ENCODE results near the gene GNL1. TPM values are rescaled to one million over a fixed set of nuclear protein-coding genes. Genes with fewer than 3 reads are reported as not detected.

Gene GNL1
- total and polyA plus RNA-seq, 4 donors, result 10.1 to 18.2 (median 13.2) TPM

DNA sequence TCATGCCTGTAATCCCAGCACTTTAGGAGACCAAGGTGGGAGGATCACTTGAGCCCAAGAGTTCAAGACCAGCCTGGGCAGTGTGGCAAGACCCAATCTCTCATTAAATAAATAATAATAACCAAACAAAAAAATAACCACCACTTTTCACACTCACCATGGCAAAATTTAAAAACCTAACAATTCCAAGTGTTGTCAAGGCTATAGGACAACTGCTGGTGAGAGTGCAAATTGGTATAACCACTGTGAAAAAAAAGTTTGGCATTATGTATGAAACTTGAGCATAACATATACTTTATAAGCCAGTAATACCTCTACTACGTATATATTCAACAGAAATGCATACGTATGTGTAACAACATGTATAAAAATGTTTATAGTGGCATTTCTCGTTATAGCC lies 4.6 kb upstream of the GNL1 start:
- TF ChIP-seq TAF1 (conservative IDR thresholded peaks at IDR 0.05) (no peak), HNF4A (conservative IDR thresholded peaks at IDR 0.05) (no peak), EGR1 (IDR thresholded peaks at IDR 0.05; ENCODE audit: low read depth in 2 of 2) (no peak), JUND (IDR thresholded peaks at IDR 0.05) (no peak), NR2F2 (IDR thresholded peaks at IDR 0.05) (no peak), GABPA (IDR thresholded peaks at IDR 0.05 in 1 of 2, conservative IDR thresholded peaks at IDR 0.05 in 1 of 2) (no peak)
- TF ChIP-seq, protein P1, sequence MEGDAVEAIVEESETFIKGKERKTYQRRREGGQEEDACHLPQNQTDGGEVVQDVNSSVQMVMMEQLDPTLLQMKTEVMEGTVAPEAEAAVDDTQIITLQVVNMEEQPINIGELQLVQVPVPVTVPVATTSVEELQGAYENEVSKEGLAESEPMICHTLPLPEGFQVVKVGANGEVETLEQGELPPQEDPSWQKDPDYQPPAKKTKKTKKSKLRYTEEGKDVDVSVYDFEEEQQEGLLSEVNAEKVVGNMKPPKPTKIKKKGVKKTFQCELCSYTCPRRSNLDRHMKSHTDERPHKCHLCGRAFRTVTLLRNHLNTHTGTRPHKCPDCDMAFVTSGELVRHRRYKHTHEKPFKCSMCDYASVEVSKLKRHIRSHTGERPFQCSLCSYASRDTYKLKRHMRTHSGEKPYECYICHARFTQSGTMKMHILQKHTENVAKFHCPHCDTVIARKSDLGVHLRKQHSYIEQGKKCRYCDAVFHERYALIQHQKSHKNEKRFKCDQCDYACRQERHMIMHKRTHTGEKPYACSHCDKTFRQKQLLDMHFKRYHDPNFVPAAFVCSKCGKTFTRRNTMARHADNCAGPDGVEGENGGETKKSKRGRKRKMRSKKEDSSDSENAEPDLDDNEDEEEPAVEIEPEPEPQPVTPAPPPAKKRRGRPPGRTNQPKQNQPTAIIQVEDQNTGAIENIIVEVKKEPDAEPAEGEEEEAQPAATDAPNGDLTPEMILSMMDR (IDR thresholded peaks at IDR 0.05; ENCODE audit: low read depth, low read length, missing input control), result no peak
- 99% methylated on average over 3 of the region's 3 CpGs for whole genome bisulfite sequencing
- peaks cover 7 to 55% (median 42%) of the 10 kb centered on the region in 4 donors for H3K4me1 ChIP-seq (ENCODE audit: control insufficient read depth in 4 of 4, insufficient read depth in 4 of 4, low read length in 3 of 4)
- DNase-seq (ENCODE audit: low spot score), result no peak
- no peak overlapping the region for H3K9ac ChIP-seq (ENCODE audit: low read depth in 1 of 2, low read length in 2 of 2)
- H3K36me3 ChIP-seq (ENCODE audit: control insufficient read depth in 4 of 4, insufficient read depth in 3 of 4, low read depth in 1 of 4, low read length in 3 of 4), result peaks cover 0 to 11% (median 4%) of the 10 kb centered on the region in 4 donors
- H3K27me3 ChIP-seq (ENCODE audit: control insufficient read depth in 4 of 4, insufficient read depth in 4 of 4, low read length in 3 of 4), result no peaks in the 10 kb centered on the region
- H3K27ac ChIP-seq (ENCODE audit: low read depth in 1 of 2, low read length in 2 of 2), result no peak overlapping the region
- H3K9me3 ChIP-seq (ENCODE audit: control insufficient read depth in 4 of 4, low read length in 3 of 4), result no peaks in the 10 kb centered on the region
- H3K4me3 ChIP-seq (ENCODE audit: low read depth in 1 of 3, low read length in 3 of 3), result no peak overlapping the region

DNA sequence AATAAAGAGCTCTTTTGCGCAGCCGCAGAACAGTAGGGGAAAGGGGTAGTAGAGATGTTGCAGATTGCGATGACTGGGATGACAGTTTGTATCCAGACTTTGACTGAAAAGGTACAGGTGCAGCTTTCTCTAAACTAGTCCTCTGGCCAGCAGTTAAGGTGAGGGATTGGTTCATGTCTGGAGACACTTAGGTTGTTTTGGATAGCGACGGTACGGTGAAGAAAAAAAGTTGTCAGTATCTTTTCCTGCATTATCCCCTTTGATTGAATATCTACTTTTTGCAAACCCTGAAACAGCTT lies 1.3 kb upstream of the GNL1 start:
- Histone ChIP-seq H3K9me3 (ENCODE audit: control insufficient read depth in 4 of 4, low read length in 3 of 4) (no peaks in the 10 kb centered on the region), H3K4me3 (ENCODE audit: low read depth in 1 of 3, low read length in 3 of 3) (peak overlapping the region; percentile 85 to 98 (median 85)), H3K9ac (ENCODE audit: low read depth in 1 of 2, low read length in 2 of 2) (peak overlapping the region; percentile 71 to 85), H3K4me1 (ENCODE audit: control insufficient read depth in 4 of 4, insufficient read depth in 4 of 4, low read length in 3 of 4) (peaks cover 8 to 41% (median 28%) of the 10 kb centered on the region in 4 donors), H3K27me3 (ENCODE audit: control insufficient read depth in 4 of 4, insufficient read depth in 4 of 4, low read length in 3 of 4) (no peaks in the 10 kb centered on the region), H3K27ac (ENCODE audit: low read depth in 1 of 2, low read length in 2 of 2) (peak overlapping the region; percentile 99), H3K36me3 (ENCODE audit: control insufficient read depth in 4 of 4, insufficient read depth in 3 of 4, low read depth in 1 of 4, low read length in 3 of 4) (peaks cover 0 to 16% (median 10%) of the 10 kb centered on the region in 4 donors)
- no peak for DNase-seq (ENCODE audit: low spot score)
- TF ChIP-seq RAD21 (IDR thresholded peaks at IDR 0.05), result no peak
- peak in 1 of 2 donors; percentile 14 for TF ChIP-seq EGR1 (IDR thresholded peaks at IDR 0.05; ENCODE audit: low read depth in 2 of 2)
- TF ChIP-seq, protein P2, sequence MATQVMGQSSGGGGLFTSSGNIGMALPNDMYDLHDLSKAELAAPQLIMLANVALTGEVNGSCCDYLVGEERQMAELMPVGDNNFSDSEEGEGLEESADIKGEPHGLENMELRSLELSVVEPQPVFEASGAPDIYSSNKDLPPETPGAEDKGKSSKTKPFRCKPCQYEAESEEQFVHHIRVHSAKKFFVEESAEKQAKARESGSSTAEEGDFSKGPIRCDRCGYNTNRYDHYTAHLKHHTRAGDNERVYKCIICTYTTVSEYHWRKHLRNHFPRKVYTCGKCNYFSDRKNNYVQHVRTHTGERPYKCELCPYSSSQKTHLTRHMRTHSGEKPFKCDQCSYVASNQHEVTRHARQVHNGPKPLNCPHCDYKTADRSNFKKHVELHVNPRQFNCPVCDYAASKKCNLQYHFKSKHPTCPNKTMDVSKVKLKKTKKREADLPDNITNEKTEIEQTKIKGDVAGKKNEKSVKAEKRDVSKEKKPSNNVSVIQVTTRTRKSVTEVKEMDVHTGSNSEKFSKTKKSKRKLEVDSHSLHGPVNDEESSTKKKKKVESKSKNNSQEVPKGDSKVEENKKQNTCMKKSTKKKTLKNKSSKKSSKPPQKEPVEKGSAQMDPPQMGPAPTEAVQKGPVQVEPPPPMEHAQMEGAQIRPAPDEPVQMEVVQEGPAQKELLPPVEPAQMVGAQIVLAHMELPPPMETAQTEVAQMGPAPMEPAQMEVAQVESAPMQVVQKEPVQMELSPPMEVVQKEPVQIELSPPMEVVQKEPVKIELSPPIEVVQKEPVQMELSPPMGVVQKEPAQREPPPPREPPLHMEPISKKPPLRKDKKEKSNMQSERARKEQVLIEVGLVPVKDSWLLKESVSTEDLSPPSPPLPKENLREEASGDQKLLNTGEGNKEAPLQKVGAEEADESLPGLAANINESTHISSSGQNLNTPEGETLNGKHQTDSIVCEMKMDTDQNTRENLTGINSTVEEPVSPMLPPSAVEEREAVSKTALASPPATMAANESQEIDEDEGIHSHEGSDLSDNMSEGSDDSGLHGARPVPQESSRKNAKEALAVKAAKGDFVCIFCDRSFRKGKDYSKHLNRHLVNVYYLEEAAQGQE (IDR thresholded peaks at IDR 0.05), result no peak
- 10% methylated on average over 6 of the region's 6 CpGs for WGBS

DNA sequence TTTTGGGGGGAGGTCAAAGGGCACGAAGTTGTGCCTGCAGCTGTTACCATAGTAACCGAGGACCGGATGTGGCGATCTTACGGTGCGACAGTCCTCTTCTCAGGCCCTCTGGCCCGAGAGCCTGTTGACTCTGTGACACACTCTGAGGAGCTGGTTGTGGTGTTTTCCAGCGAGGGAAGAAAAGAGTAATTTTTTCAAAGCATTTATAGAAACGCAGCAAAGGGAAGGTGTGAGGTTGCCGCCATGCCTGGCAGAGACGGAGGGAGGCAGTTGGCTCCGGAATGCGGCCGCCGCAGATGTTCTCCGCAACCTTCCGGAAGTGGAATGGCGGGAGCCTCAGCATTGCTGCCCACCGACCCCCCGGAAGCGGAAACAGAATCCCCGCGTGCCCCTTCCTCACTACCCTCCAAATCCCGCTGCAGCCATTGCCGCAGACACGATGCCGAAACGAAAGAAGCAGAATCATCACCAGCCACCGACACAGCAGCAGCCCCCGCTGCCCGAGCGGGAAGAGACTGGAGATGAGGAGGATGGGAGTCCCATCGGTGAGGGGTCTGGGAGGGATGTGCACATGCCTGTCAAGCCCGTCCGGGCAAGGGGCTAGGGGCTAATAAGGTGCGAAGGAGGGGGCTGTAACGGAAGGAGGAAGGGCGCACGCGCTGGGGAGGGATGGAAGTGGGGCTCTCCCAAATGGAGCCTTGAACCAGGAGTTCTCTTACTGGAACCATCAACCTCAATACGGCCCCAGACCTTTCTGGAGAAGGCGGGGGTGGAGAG lies 805 bp upstream of the GNL1 start, which contains the start of gene PRR3:
TSS of gene PRR3 (plus strand) at position 390 of the 777 bp plus-strand sequence. CDS start at position 440, 50 bp downstream.
- Histone ChIP-seq H3K9me3 (ENCODE audit: control insufficient read depth in 4 of 4, low read length in 3 of 4) (no peaks in the 10 kb centered on the region), H3K4me3 (ENCODE audit: low read depth in 1 of 3, low read length in 3 of 3) (peak within 1 kb of the TSS; percentile 85 to 98 (median 85)), H3K36me3 (ENCODE audit: control insufficient read depth in 4 of 4, insufficient read depth in 3 of 4, low read depth in 1 of 4, low read length in 3 of 4) (peaks cover 0 to 19% (median 8%) of the 10 kb centered on the region in 4 donors), H3K4me1 (ENCODE audit: control insufficient read depth in 4 of 4, insufficient read depth in 4 of 4, low read length in 3 of 4) (peaks cover 4 to 36% (median 22%) of the 10 kb centered on the region in 4 donors), H3K9ac (ENCODE audit: low read depth in 1 of 2, low read length in 2 of 2) (peak within 1 kb of the TSS; percentile 71 to 85), H3K27ac (ENCODE audit: low read depth in 1 of 2, low read length in 2 of 2) (peak within 1 kb of the TSS; percentile 99), H3K27me3 (ENCODE audit: control insufficient read depth in 4 of 4, insufficient read depth in 4 of 4, low read length in 3 of 4) (no peaks in the 10 kb centered on the region)
- under 1% methylated on average over 42 of the region's 42 CpGs for WGBS
- peak; percentile 85 for DNase-seq (ENCODE audit: low spot score)
- TF ChIP-seq EGR1 (IDR thresholded peaks at IDR 0.05; ENCODE audit: low read depth in 2 of 2) (peak; percentile 19 to 68), FOXA1 (IDR thresholded peaks at IDR 0.05) (no peak), YY1 (IDR thresholded peaks at IDR 0.05) (peak; percentile 89), GABPA (IDR thresholded peaks at IDR 0.05 in 1 of 2, conservative IDR thresholded peaks at IDR 0.05 in 1 of 2) (peak; percentile 96 to 97), RAD21 (IDR thresholded peaks at IDR 0.05) (no peak), SP1 (IDR thresholded peaks at IDR 0.05) (no peak), FOXA2 (IDR thresholded peaks at IDR 0.05) (peak; percentile 84), JUND (IDR thresholded peaks at IDR 0.05) (no peak), HNF4G (IDR thresholded peaks at IDR 0.05) (no peak), NR2F2 (IDR thresholded peaks at IDR 0.05) (no peak), TAF1 (conservative IDR thresholded peaks at IDR 0.05) (peak; percentile 43)
- TF ChIP-seq, protein P3, sequence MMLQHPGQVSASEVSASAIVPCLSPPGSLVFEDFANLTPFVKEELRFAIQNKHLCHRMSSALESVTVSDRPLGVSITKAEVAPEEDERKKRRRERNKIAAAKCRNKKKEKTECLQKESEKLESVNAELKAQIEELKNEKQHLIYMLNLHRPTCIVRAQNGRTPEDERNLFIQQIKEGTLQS (IDR thresholded peaks at IDR 0.05), result peak; percentile 2
- TF ChIP-seq, protein P2 (IDR thresholded peaks at IDR 0.05), result peak; percentile 38
